ENCODE data around the gene CCDC150.
"Not testable (repeated sequence)": the region's sequence is repeated elsewhere in the genome, so short reads cannot be mapped to it uniquely, and the experiment has no call there.

The CCDC150 gene

GRCh38 chr2:196639180-196640030, at the start of gene CCDC150:
Gene CCDC150, plus strand, starts transcription at chr2:196639715. Its CDS starts 52 bp downstream, at chr2:196639767.
- ATAC-seq = peak; percentile 100

DNA sequence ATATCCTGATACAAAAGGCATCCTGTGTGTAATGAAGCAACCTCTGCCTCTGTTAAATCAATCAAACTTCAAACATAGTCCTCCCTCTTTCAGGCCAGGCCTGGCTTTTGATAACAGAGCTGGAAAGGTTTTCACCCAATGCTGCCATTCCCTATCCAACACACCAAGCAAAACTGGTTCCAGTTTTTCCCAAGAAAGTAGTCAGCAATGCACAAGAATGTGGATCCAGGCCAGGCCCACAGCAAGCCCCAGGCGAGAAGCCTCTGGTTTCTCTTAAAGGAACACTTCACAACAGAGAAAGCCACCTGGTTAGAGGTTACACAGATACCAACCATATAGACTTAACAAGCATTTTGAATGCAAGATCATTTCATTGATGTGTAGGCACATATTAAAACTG, 49.2 kb upstream of the CCDC150 start:
- ATAC-seq = no peak

- no peak for ATAC-seq
Observed at GRCh38 chr2:196591004-196591403, 48.5 kb upstream of the CCDC150 start.

GRCh38 chr2:196591621-196592022, 47.9 kb upstream of the CCDC150 start:
- ATAC-seq = no peak

DNA sequence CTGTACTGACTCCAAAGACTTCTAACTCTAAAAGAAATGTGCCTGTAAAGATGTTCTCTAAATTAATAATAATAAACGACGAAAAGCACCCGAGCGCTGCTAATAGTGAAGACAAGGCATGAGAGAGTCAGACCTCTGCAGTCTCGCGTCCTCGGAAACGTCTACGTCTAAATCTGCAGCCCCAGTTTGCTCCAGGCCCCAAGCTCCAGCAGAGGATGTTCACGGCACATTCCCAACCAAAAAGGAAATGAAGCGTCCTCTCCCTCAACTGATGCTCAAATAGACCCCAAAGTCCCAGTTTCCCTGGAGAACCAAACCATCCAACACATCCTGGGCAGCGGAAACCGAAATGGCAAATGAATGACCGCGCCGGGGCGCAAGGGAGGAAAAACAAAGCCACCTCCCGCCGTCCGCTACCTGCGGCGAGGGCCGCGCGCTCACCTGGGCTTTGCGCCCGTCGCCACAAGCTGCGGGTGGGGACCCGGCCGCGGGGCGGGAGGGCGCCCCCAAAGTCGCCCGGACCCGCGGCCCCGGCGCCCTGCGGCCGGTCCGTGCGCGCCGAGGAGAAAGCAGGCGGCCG, 47.1 kb upstream of the CCDC150 start:
- ATAC-seq = no peak

- ATAC-seq = peak; percentile 20 to 30
Observed at GRCh38 chr2:196592911-196593881, 46.3 kb upstream of the CCDC150 start, which contains the start of gene HECW2. Gene HECW2, minus strand, starts transcription at chr2:196593554.

GRCh38 chr2:196594158-196594557, 45.4 kb upstream of the CCDC150 start:
- no peak for ATAC-seq

DNA sequence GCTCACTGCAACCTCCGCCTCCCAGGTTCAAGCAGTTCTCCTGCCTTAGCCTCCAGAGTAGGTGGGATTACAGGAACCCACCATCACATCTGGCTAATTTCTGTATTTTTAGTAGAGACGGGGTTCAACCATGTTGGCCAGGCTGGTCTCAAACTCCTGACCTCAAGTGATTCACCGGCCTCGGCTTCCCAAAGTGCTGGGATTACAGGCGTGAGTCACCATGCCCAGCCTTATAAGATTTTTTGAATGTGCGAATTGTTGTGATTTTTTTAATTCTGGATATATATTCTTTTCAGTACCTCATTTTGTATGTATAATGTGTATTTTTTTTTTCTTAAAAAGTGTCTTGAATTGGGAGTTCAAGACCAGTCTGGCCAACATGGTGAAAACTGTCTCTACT, 42.0 kb upstream of the CCDC150 start:
- ATAC-seq = no peak

DNA sequence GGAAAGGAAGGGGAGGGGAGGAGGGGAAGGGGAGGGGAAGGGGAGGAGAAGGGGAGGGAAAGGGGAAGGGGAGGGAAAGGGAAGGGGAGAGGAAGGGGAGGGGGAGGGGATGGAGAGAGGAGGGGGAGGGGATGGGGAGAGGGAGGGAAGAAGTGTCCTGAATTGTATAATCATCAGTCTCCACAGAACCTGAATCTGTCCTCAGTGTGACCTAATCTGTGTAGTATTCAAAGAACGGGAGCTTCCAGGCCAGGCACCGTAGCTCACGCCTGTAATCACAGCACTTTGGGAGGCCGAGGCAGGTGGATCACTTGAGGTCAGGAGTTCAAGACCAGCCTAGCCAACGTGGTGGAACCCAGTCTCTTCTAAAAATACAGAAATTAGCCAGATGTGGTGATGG, 41.1 kb upstream of the CCDC150 start:
- ATAC-seq = no peak

DNA sequence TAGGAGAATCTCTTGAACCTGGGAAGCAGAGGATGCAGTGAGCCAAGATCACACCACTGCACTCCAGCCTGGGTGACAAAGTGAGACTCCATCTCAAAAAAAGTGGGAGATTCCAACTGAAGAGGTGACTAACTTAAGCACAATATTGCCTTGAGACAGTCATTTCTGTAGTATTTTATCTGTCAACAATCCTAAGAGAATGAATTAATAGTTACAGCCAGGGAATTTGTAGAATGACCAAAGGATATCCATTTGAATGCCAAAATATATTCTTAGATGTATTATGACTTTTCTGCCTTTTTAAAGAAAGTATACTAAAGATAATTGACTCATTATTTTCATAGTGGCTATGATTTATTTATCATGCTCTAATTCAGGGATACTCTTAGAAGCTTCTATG, 40.7 kb upstream of the CCDC150 start:
- ATAC-seq = no peak

DNA sequence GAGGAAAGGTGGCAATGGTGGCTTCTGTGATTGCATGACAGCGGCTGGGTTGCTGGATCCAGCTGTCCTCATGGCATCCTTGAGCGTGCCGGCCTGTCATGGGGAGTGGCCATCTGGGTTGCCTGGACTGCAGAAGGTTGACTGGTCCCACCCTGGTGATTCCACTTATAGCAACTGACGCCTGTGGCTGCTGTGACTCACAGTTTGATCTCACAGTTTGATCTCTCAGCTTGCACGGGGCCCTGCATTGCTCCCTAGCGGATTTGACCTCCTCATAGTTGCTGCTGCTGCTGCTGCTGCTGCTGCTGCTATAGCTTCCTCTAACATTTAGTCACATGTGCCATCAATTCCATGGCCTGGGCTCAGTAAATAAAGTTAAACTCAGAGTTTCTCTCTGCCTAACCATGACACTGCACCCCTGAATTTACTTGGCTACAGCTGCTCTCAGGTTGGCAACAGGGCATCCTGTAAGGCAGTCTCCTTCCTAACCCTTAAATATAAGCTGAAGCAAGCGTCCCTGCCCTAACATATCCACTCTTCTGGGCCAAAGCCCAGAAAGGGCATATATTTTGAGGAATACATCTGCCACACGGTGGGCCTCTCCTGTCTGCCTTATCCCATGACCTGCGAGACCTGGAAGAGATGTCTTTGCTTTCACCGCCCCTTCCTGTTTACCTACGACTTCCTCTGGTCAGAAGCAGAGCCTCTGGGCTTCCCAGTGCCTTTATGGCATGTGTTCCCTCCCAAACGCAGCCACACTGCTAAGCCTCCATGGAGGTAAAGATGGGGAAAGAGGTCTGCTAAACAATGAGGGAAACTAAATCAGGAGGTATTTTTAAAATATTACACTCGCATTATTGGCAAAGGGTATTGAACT, 37.8 kb upstream of the CCDC150 start:
- ATAC-seq = no peak

DNA sequence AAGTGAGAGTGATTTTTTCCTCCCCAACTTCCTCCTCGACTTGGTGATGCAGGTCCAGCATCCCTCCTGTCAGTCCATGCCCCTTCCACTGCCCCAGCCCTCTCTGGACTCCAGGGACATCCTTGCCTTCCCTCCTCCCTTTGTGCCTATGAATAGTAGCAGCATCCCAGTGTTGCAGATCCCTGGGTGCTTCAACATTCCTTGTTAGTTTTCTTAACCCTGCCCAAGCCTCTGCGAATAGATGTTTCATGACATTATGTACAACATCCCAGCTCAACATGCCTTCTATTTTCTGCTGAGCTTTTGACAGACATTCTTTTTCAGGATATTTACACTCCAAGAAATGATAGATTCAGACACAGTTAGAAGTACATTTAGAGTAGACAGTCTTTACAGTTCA, 35.3 kb upstream of the CCDC150 start:
- no peak for ATAC-seq

GRCh38 chr2:196606516-196606915, 33.0 kb upstream of the CCDC150 start:
- ATAC-seq = no peak

- no peak for ATAC-seq
Observed at GRCh38 chr2:196607073-196607472, 32.4 kb upstream of the CCDC150 start.

- ATAC-seq = not testable (repeated sequence)
Observed at GRCh38 chr2:196607896-196608295, 31.6 kb upstream of the CCDC150 start.

- no peak for ATAC-seq
Observed at GRCh38 chr2:196609806-196610205, 29.7 kb upstream of the CCDC150 start.

DNA sequence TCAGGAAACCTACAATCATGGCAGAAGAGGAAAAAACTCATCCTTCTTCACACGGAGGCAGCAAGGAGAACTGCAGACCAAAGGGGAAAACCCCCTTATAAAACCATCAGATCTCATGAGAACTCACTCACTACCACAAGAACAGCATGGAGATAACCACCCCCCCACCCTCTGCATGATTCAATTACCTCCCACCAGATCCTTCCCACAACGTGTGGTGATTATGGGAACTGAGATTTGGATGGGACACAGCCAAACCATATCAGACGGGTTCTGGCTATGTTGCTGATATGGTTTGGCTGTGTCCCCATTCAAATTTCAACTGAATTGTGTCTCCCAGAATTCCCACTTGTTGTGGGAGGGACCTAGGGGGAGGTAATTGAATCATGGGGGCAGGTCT, 28.7 kb upstream of the CCDC150 start:
- no peak for ATAC-seq

GRCh38 chr2:196613302-196613701, 26.2 kb upstream of the CCDC150 start:
- no peak for ATAC-seq

DNA sequence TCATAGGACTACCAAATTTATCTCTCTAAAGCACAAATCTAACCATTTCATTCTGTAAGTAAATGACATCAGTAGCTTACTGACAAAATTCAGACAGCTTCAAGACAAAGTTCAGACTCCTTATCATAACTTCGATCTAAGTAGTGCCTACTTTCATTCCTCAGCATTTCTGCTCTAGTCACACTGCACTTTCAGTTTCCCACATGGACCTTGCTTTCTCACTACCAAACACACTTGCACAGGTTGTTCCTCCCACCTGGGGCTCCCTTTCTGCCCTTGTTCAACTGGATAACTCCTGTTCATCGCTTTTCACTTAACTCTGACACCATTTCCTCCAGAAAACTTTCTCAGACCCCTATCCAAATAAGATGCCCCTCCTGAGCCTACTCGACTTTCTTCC, 22.1 kb upstream of the CCDC150 start:
- ATAC-seq = no peak

DNA sequence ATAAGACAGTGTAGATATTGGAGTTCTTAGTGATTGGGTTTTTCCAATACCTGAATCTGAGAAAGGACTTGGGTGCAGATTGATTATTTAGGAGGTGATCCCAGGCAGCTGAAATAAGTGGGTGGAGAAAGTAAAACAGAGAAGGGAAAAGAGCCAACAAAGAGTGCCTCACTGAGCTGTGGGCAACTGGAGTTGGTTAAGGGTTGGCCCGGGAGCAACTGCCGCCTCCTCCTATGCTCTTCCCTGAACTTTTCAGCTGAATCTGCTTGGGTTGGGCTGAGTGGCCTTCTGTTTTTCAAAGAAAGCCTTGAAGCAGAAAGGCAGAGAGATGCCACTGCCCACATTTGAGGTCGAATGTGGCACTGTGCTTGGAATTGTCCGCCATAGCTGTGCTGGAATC, 20.9 kb upstream of the CCDC150 start:
- no peak for ATAC-seq

- ATAC-seq = no peak
Observed at GRCh38 chr2:196630531-196630930, 9.0 kb upstream of the CCDC150 start.

DNA sequence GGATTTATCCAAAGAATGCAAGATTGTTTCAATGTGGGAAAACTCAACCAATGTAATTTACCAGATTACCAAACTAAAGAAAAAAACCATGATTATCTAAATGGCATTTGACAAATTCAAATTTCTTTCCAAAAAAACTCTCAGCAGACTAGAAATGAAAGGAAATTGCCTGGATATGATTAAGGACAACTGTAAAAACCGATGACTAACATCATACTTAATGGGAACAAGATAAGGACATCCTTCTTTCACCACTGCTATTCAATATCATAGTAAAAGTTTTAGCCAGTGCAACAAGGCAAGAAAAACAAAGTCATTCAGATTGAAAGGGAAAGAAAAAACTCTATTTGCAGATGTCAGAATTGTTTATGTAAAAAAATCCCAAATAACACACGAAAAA, 4.4 kb upstream of the CCDC150 start:
- no peak for ATAC-seq

All from activated CD4-positive, CD25-positive, alpha-beta regulatory T cell treated with anti-CD3 and anti-CD28 coated beads, Interleukin-2, amount 50 U/mL, for 24 hours (primary cell).